Astrocyte of the hippocampus (primary cell): ENCODE measurements around the gene PPM1E.
"Not testable (repeated sequence)": the region's sequence is repeated elsewhere in the genome, so short reads cannot be mapped to it uniquely, and the experiment has no call there.

Source experiments
- DNase-seq: peaks from one replicate; pipeline ENCODE4 v3.0.0; 2011; ENCODE audit warnings: low read depth, low spot score

Gene PPM1E

GRCh38 chr17:58779446-58779845 lies 23.8 kb downstream of the PPM1E start:
- DNase-seq, result no peak

- peak; percentile 27 for DNase-seq
Measured at GRCh38 chr17:58783380-58783779, 27.7 kb downstream of the PPM1E start.

- DNase-seq, result no peak
Measured at GRCh38 chr17:58785097-58785496, 29.4 kb downstream of the PPM1E start.

- peak; percentile 64 for DNase-seq
Measured at GRCh38 chr17:58786586-58787295, 31.1 kb downstream of the PPM1E start.

- no peak for DNase-seq
Measured at GRCh38 chr17:58788199-58788598, 32.5 kb downstream of the PPM1E start.

GRCh38 chr17:58789160-58789559 lies 33.5 kb downstream of the PPM1E start:
- no peak for DNase-seq

GRCh38 chr17:58789831-58790230 lies 34.2 kb downstream of the PPM1E start:
- no peak for DNase-seq

GRCh38 chr17:58794508-58794907 lies 38.9 kb downstream of the PPM1E start:
- not testable (repeated sequence) for DNase-seq

GRCh38 chr17:58802188-58802587 lies 46.5 kb downstream of the PPM1E start:
- DNase-seq, result no peak

GRCh38 chr17:58806046-58806445 lies 50.4 kb downstream of the PPM1E start:
- DNase-seq, result no peak

- no peak for DNase-seq
Measured at GRCh38 chr17:58808609-58809563, 53.2 kb downstream of the PPM1E start.

GRCh38 chr17:58809564-58809936 lies 53.9 kb downstream of the PPM1E start:
- no peak for DNase-seq

- no peak for DNase-seq
Measured at GRCh38 chr17:58811290-58811689, 55.6 kb downstream of the PPM1E start.

GRCh38 chr17:58813712-58814111 lies 58.1 kb downstream of the PPM1E start:
- no peak for DNase-seq

GRCh38 chr17:58818654-58819053 lies 63.0 kb downstream of the PPM1E start:
- DNase-seq, result no peak

- DNase-seq, result no peak
Measured at GRCh38 chr17:58822148-58823050, 66.7 kb downstream of the PPM1E start.

GRCh38 chr17:58823051-58823525 lies 67.4 kb downstream of the PPM1E start:
- DNase-seq, result no peak

- DNase-seq, result no peak
Measured at GRCh38 chr17:58829172-58829637, 73.6 kb downstream of the PPM1E start.

- no peak for DNase-seq
Measured at GRCh38 chr17:58831780-58832179, 76.1 kb downstream of the PPM1E start.

GRCh38 chr17:58832514-58832913 lies 76.9 kb downstream of the PPM1E start:
- DNase-seq, result no peak

- no peak for DNase-seq
Measured at GRCh38 chr17:58837699-58838098, 82.0 kb downstream of the PPM1E start.
